ENCODE results near the gene DNM2. TPM values are rescaled to one million over a fixed set of nuclear protein-coding genes. Genes with fewer than 3 reads are reported as not detected.

The DNM2 gene
- total and polyA plus RNA-seq, 2 of the 13 experiments (the other 11 are each of a cell fraction or from before 2014, with no cell fraction given), result 41.7 to 59.8 TPM

GRCh38 chr19:10800488-10800887 lies 82.6 kb downstream of the DNM2 start:
- FAIRE-seq (no peak), DNase-seq (ENCODE audit: low spot score) (no peak), ATAC-seq (no peak)
- in situ Hi-C loops (cut with HindIII; ENCODE audit: extremely low pct_ligation_motif_present, low pct_unique_long_range_greater_than_20kb), result no loop called here
- Histone ChIP-seq H3K9me3 (ENCODE audit: low read length) (no peaks in the 10 kb centered on the region), H3K9ac (ENCODE audit: insufficient read depth, low read depth, low read length) (no peak overlapping the region), H4K20me1 (ENCODE audit: insufficient read depth, low read length) (no peaks in the 10 kb centered on the region), H2AFZ (ENCODE audit: low read length) (no peak overlapping the region), H3K27ac (ENCODE audit: extremely low read length, insufficient read depth, low read length) (no peak overlapping the region), H3K4me2 (ENCODE audit: low read depth, low read length) (no peak overlapping the region), H3K36me3 (replicated peaks in 1 of 2; ENCODE audit: control insufficient read depth in 1 of 2, insufficient read depth in 2 of 2, low read length in 2 of 2) (peaks cover 25 to 78% of the 10 kb centered on the region in 2 experiments; a peak in 4 of 5 replicates), H3K4me1 (ENCODE audit: insufficient read depth, low read length) (no peaks in the 10 kb centered on the region), H3K4me3 (replicated peaks in 1 of 3; ENCODE audit: insufficient read depth in 1 of 3, low read depth in 2 of 3, low read length in 3 of 3) (no peak overlapping the region), H3K79me2 (ENCODE audit: insufficient read depth, low read length) (no peaks in the 10 kb centered on the region), H3K27me3 (ENCODE audit: control insufficient read depth in 1 of 2, insufficient read depth in 2 of 2, low read length in 2 of 2) (no peaks in the 10 kb centered on the region)
- no TSS peak for BruUV-seq (replicated peaks)
- ChIA-PET POLR2A (no interaction called here), CTCF (ENCODE audit: low intra/inter-chr PET ratio, low total read pairs) (no interaction called here)
- intact Hi-C loops (cut with micrococcal nuclease; ENCODE audit: unreplicated experiment), result no loop called here
- 99% methylated on average over 9 of the region's 9 CpGs for WGBS (ENCODE audit: low lambda C conversion rate)
- TF ChIP-seq ZMAT3 (CRISPR knock-in tag; conservative IDR thresholded peaks at IDR 0.05), result no peak
- TF ChIP-seq RFX1 (IDR thresholded peaks at IDR 0.05), result no peak
- no peak for TF ChIP-seq SETDB1 (CRISPR knock-in tag; IDR thresholded peaks at IDR 0.05; ENCODE audit: borderline replicate concordance)
- no peak for TF ChIP-seq ZFP82 (CRISPR knock-in tag; IDR thresholded peaks at IDR 0.05; ENCODE audit: borderline replicate concordance)
- TF ChIP-seq HNRNPL (IDR thresholded peaks at IDR 0.05; ENCODE audit: low read depth, low read length), result no peak
- TF ChIP-seq ZNF44 (CRISPR knock-in tag; IDR thresholded peaks at IDR 0.05), result no peak
- TF ChIP-seq FOXA1 (IDR thresholded peaks at IDR 0.05), result no peak
- TF ChIP-seq FOXA1 (CRISPR knock-in tag; IDR thresholded peaks at IDR 0.05), result no peak
- TF ChIP-seq GABPB1 (CRISPR knock-in tag; IDR thresholded peaks at IDR 0.05), result no peak
- no peak for TF ChIP-seq ZNF740 (CRISPR knock-in tag; IDR thresholded peaks at IDR 0.05)
- TF ChIP-seq EP300 (IDR thresholded peaks at IDR 0.05; ENCODE audit: low read depth in 2 of 2, low read length in 2 of 2), result no peak
- no peak for TF ChIP-seq EP300 (CRISPR knock-in tag; IDR thresholded peaks at IDR 0.05; ENCODE audit: borderline replicate concordance)
- TF ChIP-seq E2F2 (CRISPR knock-in tag; IDR thresholded peaks at IDR 0.05; ENCODE audit: borderline replicate concordance), result no peak
- TF ChIP-seq HINFP (CRISPR knock-in tag; IDR thresholded peaks at IDR 0.05; ENCODE audit: low read depth), result no peak
- no peak for TF ChIP-seq ZNF264 (CRISPR knock-in tag; IDR thresholded peaks at IDR 0.05)
- no peak for TF ChIP-seq TCF7L2 (IDR thresholded peaks at IDR 0.05; ENCODE audit: low read depth, low read length)
- no peak for TF ChIP-seq RNF2 (conservative IDR thresholded peaks at IDR 0.05; ENCODE audit: low read depth)
- no peak for TF ChIP-seq ATF7-NPFF (CRISPR knock-in tag; IDR thresholded peaks at IDR 0.05; ENCODE audit: low read depth)
- TF ChIP-seq NR1H2 (CRISPR knock-in tag; IDR thresholded peaks at IDR 0.05; ENCODE audit: borderline replicate concordance, low read depth), result no peak
- TF ChIP-seq ZBTB7B (CRISPR knock-in tag; IDR thresholded peaks at IDR 0.05), result no peak
- no peak for TF ChIP-seq DRAP1 (CRISPR knock-in tag; IDR thresholded peaks at IDR 0.05)

Measured in HepG2 (cell line).